SHP77 (cell line): Measurements from ENCODE around the gene ABCC3.
A peak's percentile ranks its signal among the peaks of the same experiment; 100 is the strongest.

Experiments used
- DNase-seq, 2 experiments: peaks; one replicate each; lab custom pipeline; 2025; lab: John Stamatoyannopoulos, UW

Gene ABCC3

GRCh38 chr17:50627782-50628601, 6.7 kb upstream of the ABCC3 start:
- peak; percentile 78 to 83 for DNase-seq

DNA sequence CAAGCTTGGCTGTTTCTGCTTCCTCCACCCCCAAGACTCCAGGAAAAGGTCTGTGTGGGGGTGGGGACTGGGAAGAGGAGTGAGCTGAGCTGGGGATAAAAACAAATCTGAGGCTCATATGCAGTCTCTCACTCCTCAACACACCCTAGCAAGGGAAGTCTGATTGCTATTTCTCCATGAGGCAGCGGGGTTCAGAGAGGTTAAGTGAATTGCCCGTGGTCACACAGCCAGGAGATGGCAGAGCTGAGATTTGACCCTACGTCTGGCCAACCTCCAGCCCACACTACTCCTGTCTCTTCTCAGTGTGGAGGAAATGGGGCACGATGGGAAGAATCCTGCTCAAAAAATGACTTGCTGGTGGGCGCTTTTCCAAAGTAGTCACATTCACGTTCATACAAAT, 4.8 kb upstream of the ABCC3 start:
- DNase-seq, result no peak

- DNase-seq, result peak; percentile 41 to 55
Measured at GRCh38 chr17:50630524-50631194, 4.0 kb upstream of the ABCC3 start.

GRCh38 chr17:50631195-50631907, 3.3 kb upstream of the ABCC3 start:
- no peak for DNase-seq

DNA sequence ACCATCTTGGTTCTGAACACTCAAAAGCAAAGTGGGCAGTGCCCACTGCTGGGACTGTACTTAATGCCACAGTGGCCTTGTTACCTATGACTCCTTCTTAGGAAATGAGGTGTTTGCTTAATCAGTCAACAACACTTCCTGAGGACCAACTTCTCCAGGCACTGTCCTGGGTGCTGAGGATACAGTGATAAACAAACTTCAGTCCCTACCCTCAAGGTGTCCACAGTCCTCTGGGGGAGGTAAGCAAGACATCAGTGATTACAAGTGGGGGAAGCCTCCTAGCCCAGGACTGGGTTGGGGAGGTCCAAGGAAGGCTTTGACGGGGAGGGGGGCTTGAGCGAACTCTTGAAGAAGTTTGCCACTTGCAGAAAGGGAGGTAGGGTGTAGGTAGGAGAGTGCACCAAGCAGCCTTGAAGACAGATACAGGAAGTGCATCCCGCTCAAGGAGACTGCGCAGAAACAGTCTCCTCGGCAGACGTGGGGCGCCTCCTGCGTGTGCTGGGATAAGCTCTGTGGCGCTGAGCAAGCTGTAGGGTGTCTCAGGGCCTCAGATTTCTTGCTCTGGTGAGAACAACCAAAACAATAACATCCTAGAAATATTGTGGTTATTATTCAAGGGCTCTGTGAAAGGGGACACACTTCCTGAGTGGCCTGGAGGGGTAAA, 2.6 kb upstream of the ABCC3 start:
- DNase-seq, result no peak

- no peak for DNase-seq
Measured at GRCh38 chr17:50632637-50633036, 2.0 kb upstream of the ABCC3 start.

- no peak for DNase-seq
Measured at GRCh38 chr17:50633683-50634082, 998 bp upstream of the ABCC3 start.

GRCh38 chr17:50634915-50635731, 442 bp downstream of the ABCC3 start:
- DNase-seq, result no peak

GRCh38 chr17:50635732-50635981, 976 bp downstream of the ABCC3 start:
- DNase-seq, result no peak

GRCh38 chr17:50635982-50636803, 1.5 kb downstream of the ABCC3 start:
- no peak for DNase-seq

DNA sequence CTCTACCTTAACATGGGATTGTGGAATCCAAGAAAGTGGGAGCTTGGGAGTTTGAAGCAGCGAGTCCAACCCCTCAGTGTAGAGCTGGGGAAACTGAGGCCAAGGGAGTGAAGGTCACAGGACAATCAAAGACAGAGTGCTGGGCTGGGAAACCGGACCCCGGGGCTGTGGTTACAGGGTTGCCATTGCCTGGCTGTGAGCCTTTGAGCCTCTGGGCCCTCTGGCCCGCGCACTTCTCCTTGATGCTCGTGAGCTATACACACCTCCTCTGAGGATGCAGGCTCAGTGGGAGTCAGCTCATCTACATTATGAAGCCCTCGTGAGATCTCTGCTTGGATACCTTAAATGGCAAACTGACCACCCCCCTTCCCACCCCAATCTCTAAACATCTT, 2.1 kb downstream of the ABCC3 start:
- DNase-seq, result no peak

DNA sequence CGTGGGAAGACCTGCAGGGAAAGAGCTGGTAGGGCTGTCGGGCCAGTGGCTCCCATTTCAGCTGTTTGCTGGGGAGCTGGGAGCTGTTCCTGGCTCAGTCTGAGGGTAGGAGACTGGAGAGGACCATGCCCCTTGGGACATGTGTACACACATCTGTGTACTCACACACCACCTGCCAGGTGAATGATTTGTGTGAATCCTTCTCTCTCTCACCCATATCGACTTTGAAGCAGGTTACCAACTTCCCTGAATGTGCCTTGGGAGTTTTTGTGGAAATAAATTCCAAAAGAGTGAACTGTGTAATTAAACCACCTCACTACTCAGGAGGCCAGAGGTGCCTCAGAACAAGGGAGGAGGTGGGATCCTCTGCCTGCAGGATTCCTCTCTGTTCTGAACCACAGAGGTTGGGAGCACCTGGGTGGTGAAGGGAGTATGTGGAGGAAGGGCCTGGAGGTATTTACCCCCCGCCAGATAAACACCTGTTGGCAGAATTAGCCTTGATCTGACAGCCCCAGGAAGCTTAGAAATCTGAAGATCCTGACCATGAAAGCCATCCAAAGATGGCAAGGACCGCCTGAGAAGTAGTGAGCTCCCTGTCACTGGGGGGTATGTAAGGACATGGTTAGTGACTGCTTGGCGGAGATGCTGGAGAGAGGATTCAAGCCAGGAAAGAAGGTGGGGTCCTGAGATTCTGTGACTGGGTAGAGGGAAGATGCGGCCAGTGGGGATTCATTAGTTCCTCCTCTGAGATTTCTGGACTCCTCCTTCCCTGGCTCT, 3.3 kb downstream of the ABCC3 start:
- DNase-seq, result no peak

GRCh38 chr17:50638606-50638965, 3.9 kb downstream of the ABCC3 start:
- no peak for DNase-seq

DNA sequence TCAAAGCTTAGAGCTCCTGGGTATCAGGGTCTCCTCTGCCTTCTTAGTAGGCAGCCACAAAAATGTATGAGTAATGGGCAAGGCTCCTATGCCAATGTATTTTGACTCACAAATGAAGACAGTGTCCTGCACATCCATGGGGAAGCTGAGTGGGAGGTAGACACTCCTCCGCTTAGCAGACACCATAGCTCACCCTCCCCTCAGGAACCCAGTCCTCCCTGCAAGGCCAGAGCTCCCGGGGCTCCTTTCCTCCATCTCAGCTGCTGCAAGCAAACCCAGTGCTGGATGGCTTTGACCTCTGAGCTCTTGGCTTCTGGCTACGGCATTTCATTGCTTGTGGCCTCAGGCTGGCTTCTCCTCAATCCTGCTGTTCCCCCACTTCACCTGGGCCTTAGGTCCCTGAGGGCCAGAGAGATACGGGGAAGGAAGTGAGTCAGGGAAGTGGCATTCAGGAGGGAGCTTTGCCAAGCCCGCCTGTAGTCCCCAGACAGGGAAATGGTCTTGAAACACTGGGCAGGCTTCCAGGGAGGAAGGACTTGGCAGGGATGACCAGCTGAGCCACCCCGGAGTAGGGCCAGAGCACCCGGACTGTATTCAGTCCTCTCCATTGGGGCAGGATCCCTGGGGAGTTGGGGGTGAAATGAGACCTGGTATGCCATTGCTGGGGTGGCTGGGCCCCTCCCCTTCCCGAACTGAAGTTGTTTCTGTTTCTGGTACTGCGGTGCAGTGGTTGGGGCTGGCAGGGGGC, 4.5 kb downstream of the ABCC3 start:
- peak in 1 of 2 experiments; percentile 35 for DNase-seq

DNA sequence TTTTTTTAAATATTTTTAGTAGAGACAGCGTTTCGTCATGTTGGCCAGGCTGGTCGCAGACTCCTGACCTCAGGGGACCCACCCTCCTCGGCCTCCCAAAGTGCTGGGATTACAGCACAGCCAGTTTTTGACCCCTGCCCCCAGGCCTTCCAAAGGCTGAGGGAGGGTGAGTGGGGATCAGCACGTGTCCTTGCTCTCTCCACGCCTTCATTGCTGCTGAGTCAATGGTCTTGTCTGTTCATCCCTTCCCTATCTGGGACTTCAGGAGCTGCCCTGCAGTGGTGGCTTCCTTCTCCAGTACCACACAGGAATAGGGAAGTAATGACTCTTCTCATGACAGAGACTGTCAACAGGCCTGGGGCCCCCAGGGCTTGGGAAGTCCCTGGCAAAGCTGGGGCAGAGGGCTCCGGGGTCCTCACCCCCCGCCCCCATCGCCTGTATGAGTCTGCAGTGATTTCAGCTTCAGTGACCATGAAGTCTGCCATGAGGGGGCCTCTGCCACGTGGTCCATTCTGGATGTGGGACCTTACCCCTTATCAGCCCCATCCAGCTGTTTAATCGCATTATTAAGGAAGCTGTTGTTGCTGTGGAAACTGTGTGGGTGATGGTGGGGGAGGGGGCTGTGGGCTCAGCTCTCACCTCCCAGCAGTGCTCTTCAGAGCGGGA, 6.1 kb downstream of the ABCC3 start:
- no peak for DNase-seq

- no peak for DNase-seq
Measured at GRCh38 chr17:50641357-50641756, 6.7 kb downstream of the ABCC3 start.

DNA sequence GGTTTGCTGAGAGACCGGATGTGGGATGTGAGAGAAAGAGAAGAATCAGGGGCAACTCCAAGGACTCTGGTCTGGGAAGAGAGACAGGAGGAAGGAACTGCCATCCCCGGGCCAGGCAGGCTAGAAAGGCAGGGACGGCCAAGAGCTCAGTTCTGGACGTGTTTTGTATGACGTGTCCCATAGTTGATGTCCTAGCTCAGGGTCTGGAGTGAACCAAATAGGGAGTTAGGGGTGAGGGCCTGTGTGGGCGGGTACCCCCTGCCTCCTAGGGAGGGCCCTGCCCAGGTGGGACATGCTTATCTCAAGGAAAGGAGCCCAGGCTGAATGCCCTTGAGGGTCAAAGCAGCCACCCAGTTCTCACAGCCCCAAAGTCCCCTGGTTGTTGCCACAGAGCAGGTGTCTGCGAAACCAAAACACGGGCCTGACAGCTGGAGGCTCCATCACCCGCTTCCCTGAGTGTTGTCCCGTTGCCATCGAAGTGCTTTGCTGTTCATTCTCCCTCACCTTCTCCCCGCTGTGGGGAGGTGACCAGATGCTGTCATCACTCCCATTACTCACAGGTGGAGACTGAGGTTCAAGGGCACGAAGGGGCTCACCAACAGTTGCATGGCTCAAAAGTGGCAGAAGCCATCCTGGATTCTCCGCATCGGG, 7.5 kb downstream of the ABCC3 start:
- no peak for DNase-seq
